Esophagus squamous epithelium (tissue), 5 donors: ENCODE results near the gene PKD2L1. TPM values are rescaled to one million over a fixed set of nuclear protein-coding genes. Genes with fewer than 3 reads are reported as not detected.

Source experiments
- DNase-seq: peaks from one replicate; lab custom pipeline; 2025; lab: John Stamatoyannopoulos, UW
- H3K27ac ChIP-seq, 4 donors: fragments of 200-600 bp; sonication (generic); one replicate each; pipeline ENCODE4 v1.5.1; 2016 to 2019; ENCODE audit warnings: mild to moderate bottlenecking in 1 of 4
- H3K27me3 ChIP-seq, 4 donors: fragments of 200-600 bp; sonication (generic); 1 replicate in 3 of 4; 2 replicates in 1 of 4; pipeline versions ENCODE4 v1.5.1 to v1.6.0; 2017 to 2021; ENCODE audit warnings: antibody characterized with exemption in 1 of 4
- H3K36me3 ChIP-seq, 3 donors: fragments of 200-600 bp; sonication (generic); one replicate each; pipeline ENCODE4 v1.5.1; 2016 to 2019
- H3K4me1 ChIP-seq, 3 donors: fragments of 200-600 bp; sonication (generic); one replicate each; pipeline ENCODE4 v1.5.1; 2017 to 2019
- H3K4me3 ChIP-seq, 4 donors: fragments of 200-600 bp; sonication (generic); 1 replicate in 3 of 4; 2 replicates in 1 of 4; pipeline ENCODE4 v1.5.1; 2016 to 2019; ENCODE audit warnings: mild to moderate bottlenecking in 2 of 4, moderate library complexity in 1 of 4
- H3K9me3 ChIP-seq, 3 donors: fragments of 200-600 bp; sonication (generic); one replicate each; pipeline ENCODE4 v1.5.1; 2016 to 2019
- POLR2A ChIP-seq, 4 donors: fragments of 450-650 bp; IDR thresholded peaks; one replicate each; pipeline ENCODE4 v1.6.1; 2017; ENCODE audit warnings: antibody characterized with exemption in 4 of 4, mild to moderate bottlenecking in 4 of 4, moderate library complexity in 3 of 4
- WGBS, 2 donors: methylation state at CpG; one replicate each; pipeline ENCODE4 v1.1.5; 2018; 5-methylcytosine and 5-hydroxymethylcytosine counted together
- intact Hi-C: fragments of 100-400 bp; cut with DNase I; formaldehyde crosslinking; loops from one replicate; pipeline ENCODE4 v1.15.0; 2022
- total RNA-seq, 4 donors: library from RNA; depleted of rRNA; stranded (reverse); fragments of >200 nt; gene quantifications; one replicate each; pipeline ENCODE4 v1.1.0, GENCODE V29; 2016
- TF ChIP-seq, protein P1 (sequence below), 6 experiments: fragments of 450-650 bp in 4 of 6; fragments of 200-600 bp in 2 of 6; sonication (generic) in 2 of 6; IDR thresholded peaks; one replicate each; pipeline ENCODE4 v1.5.1; 2016 to 2019; ENCODE audit warnings: antibody characterized with exemption in 6 of 6, mild to moderate bottlenecking in 4 of 6, moderate library complexity in 4 of 6
- donor health status: DM: yes; HTN: yes; CAD: no.

Gene PKD2L1
- total RNA-seq, 4 donors from 2014 or later, result not detected

DNA sequence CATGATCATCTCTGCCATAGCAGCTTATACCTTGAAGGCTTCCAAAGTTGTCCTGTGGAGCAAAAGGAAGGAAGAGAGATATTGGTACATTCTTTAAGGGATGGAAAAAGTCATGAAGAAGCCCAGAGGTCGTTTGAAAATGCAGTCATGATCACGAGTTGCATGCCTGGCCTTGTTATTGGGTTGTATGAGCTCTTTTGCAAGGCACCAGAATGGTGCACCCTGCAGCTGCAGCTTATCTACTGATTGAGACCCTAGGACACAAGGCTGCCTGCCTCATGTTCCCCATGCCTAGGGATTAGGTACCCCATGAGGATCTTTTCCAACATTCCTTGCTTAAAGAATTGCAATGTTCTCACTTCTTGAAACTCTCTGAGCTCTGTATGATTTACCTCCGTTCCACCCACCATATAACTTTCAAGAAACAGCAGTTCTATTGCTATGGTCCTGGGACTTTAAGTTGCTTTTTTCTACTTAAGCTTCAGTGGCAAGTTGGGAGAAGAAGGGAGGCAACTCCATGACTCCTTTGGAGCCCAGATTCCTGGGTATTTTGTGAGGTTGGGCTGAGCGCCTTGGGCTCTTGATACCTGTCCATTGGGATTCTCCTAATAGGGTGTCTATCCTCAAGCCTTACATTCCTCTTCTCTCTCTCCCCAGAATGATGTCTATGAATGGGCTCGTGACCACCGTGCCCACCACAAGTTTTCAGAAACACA, 23.9 kb upstream of the PKD2L1 start:
- no peak for TF ChIP-seq POLR2A (IDR thresholded peaks at IDR 0.05)
- Histone ChIP-seq H3K27me3 (no peaks in the 10 kb centered on the region), H3K27ac (no peak overlapping the region), H3K36me3 (peaks cover 0 to 94% (median 0%) of the 10 kb centered on the region in 3 donors), H3K4me3 (no peak overlapping the region), H3K9me3 (no peaks in the 10 kb centered on the region), H3K4me1 (peaks cover 0 to 29% (median 10%) of the 10 kb centered on the region in 3 donors)
- intact Hi-C loops, result no loop called here
- 77 to 87% methylated on average over 6 of the region's 6 CpGs for WGBS, 2 donors
- no peak for DNase-seq

- 92 to 94% methylated on average over 4 to 5 of the region's 5 CpGs for WGBS, 2 donors
- Histone ChIP-seq H3K9me3 (no peaks in the 10 kb centered on the region), H3K4me3 (no peak overlapping the region), H3K36me3 (peaks cover 0 to 73% (median 0%) of the 10 kb centered on the region in 3 donors), H3K27ac (no peak overlapping the region), H3K4me1 (peaks cover 10 to 55% (median 11%) of the 10 kb centered on the region in 3 donors), H3K27me3 (peaks cover 0 to 6% (median 0%) of the 10 kb centered on the region in 4 donors)
- no peak for TF ChIP-seq POLR2A (IDR thresholded peaks at IDR 0.05)
- TF ChIP-seq, protein P1, sequence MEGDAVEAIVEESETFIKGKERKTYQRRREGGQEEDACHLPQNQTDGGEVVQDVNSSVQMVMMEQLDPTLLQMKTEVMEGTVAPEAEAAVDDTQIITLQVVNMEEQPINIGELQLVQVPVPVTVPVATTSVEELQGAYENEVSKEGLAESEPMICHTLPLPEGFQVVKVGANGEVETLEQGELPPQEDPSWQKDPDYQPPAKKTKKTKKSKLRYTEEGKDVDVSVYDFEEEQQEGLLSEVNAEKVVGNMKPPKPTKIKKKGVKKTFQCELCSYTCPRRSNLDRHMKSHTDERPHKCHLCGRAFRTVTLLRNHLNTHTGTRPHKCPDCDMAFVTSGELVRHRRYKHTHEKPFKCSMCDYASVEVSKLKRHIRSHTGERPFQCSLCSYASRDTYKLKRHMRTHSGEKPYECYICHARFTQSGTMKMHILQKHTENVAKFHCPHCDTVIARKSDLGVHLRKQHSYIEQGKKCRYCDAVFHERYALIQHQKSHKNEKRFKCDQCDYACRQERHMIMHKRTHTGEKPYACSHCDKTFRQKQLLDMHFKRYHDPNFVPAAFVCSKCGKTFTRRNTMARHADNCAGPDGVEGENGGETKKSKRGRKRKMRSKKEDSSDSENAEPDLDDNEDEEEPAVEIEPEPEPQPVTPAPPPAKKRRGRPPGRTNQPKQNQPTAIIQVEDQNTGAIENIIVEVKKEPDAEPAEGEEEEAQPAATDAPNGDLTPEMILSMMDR (IDR thresholded peaks at IDR 0.05), result no peak
- intact Hi-C loops, result no loop called here
- no peak for DNase-seq
Measured at GRCh38 chr10:100350914-100351485, 21.0 kb upstream of the PKD2L1 start.

GRCh38 chr10:100349672-100350071, 19.6 kb upstream of the PKD2L1 start:
- H3K27ac ChIP-seq, result no peak overlapping the region
- no peak for DNase-seq
- H3K36me3 ChIP-seq, result peaks cover 0 to 60% (median 0%) of the 10 kb centered on the region in 3 donors
- peaks cover 0 to 6% (median 0%) of the 10 kb centered on the region in 4 donors for H3K27me3 ChIP-seq
- 89 to 90% methylated on average over 2 to 3 of the region's 3 CpGs for WGBS, 2 donors
- peaks cover 10 to 57% (median 11%) of the 10 kb centered on the region in 3 donors for H3K4me1 ChIP-seq
- peak overlapping the region in 1 of 4 donors; percentile 77 for H3K4me3 ChIP-seq
- intact Hi-C loops, result no loop called here
- no peaks in the 10 kb centered on the region for H3K9me3 ChIP-seq
- TF ChIP-seq, protein P1 (IDR thresholded peaks at IDR 0.05), result no peak
- TF ChIP-seq POLR2A (IDR thresholded peaks at IDR 0.05), result no peak

GRCh38 chr10:100349087-100349486, 19.1 kb upstream of the PKD2L1 start:
- Histone ChIP-seq H3K27me3 (peaks cover 0 to 6% (median 0%) of the 10 kb centered on the region in 4 donors), H3K9me3 (no peaks in the 10 kb centered on the region), H3K36me3 (peaks cover 0 to 54% (median 0%) of the 10 kb centered on the region in 3 donors), H3K27ac (no peak overlapping the region), H3K4me1 (peaks cover 10 to 57% (median 11%) of the 10 kb centered on the region in 3 donors), H3K4me3 (peak overlapping the region in 1 of 4 donors; percentile 77)
- intact Hi-C loops, result no loop called here
- DNase-seq, result no peak
- WGBS, 2 donors, result 60 to 78% methylated on average over 3 of the region's 5 CpGs
- TF ChIP-seq, protein P1 (IDR thresholded peaks at IDR 0.05), result no peak
- TF ChIP-seq POLR2A (IDR thresholded peaks at IDR 0.05), result no peak

GRCh38 chr10:100348389-100348927, 18.4 kb upstream of the PKD2L1 start:
- H3K27ac ChIP-seq, result no peak overlapping the region
- 81 to 84% methylated on average over 3 of the region's 3 CpGs for WGBS, 2 donors
- peaks cover 10 to 57% (median 11%) of the 10 kb centered on the region in 3 donors for H3K4me1 ChIP-seq
- intact Hi-C loops, result no loop called here
- peak overlapping the region; percentile 47 to 77 (median 72) for H3K4me3 ChIP-seq
- TF ChIP-seq, protein P1 (IDR thresholded peaks at IDR 0.05), result no peak
- no peak for TF ChIP-seq POLR2A (IDR thresholded peaks at IDR 0.05)
- no peak for DNase-seq
- H3K36me3 ChIP-seq, result peaks cover 0 to 48% (median 0%) of the 10 kb centered on the region in 3 donors
- no peaks in the 10 kb centered on the region for H3K9me3 ChIP-seq
- H3K27me3 ChIP-seq, result peaks cover 0 to 6% (median 0%) of the 10 kb centered on the region in 4 donors
